Mesodermal cell (in vitro differentiated cells): ENCODE measurements around the gene LRSAM1.

Experiments used
- H3K27ac ChIP-seq: 2 replicates; pipeline ENCODE4 v1.7.0; 2013; ENCODE audit warnings: mild to moderate bottlenecking, low read depth, low read length, moderate library complexity; ENCODE audit not compliant: severe bottlenecking
- H3K36me3 ChIP-seq: 2 replicates; pipeline ENCODE4 v1.7.1; 2013; ENCODE audit warnings: mild to moderate bottlenecking, low read length, moderate library complexity; ENCODE audit not compliant: control insufficient read depth, insufficient read depth
- H3K4me1 ChIP-seq: one replicate; pipeline ENCODE4 v1.7.1; 2013; ENCODE audit warnings: mild to moderate bottlenecking, low read length; ENCODE audit not compliant: insufficient read depth, control insufficient read depth, poor library complexity, severe bottlenecking
- H3K4me3 ChIP-seq: 2 replicates; pipeline ENCODE4 v1.7.0; 2013; ENCODE audit warnings: low read length, control low read depth, mild to moderate bottlenecking; ENCODE audit not compliant: insufficient read depth, poor library complexity, severe bottlenecking; ENCODE audit errors: extremely low read depth
- H3K9me3 ChIP-seq: 2 replicates; pipeline ENCODE4 v1.7.1; 2013; ENCODE audit warnings: mild to moderate bottlenecking, low read length, moderate library complexity; ENCODE audit not compliant: control insufficient read depth
- WGBS, 2 experiments: methylation state at CpG; one replicate each; pipeline ENCODE4 v1.1.5; 2013; ENCODE audit warnings: missing lambda C conversion rate in 2 of 2; ENCODE audit not compliant: insufficient coverage in 2 of 2; 5-methylcytosine and 5-hydroxymethylcytosine counted together

LRSAM1 gene

GRCh38 chr9:127527560-127528268 is 76.4 kb downstream of the LRSAM1 start:
- H3K36me3 ChIP-seq = peaks cover 91% of the 10 kb centered on the region
- H3K27ac ChIP-seq = no peak overlapping the region
- peaks cover 22% of the 10 kb centered on the region for H3K9me3 ChIP-seq
- H3K4me1 ChIP-seq = peaks cover 30% of the 10 kb centered on the region
- 93 to 96% methylated on average over 8 to 14 of the region's 17 CpGs for WGBS, 2 experiments
- H3K4me3 ChIP-seq = no peak overlapping the region

- H3K36me3 ChIP-seq = peaks cover 83% of the 10 kb centered on the region
- H3K27ac ChIP-seq = peak overlapping the region; percentile 59
- H3K4me1 ChIP-seq = peaks cover 27% of the 10 kb centered on the region
- peaks cover 17% of the 10 kb centered on the region for H3K9me3 ChIP-seq
- H3K4me3 ChIP-seq = no peak overlapping the region
- 71 to 80% methylated on average over 12 of the region's 15 CpGs for WGBS, 2 experiments
Observed at GRCh38 chr9:127528422-127529251, 77.3 kb downstream of the LRSAM1 start.

DNA sequence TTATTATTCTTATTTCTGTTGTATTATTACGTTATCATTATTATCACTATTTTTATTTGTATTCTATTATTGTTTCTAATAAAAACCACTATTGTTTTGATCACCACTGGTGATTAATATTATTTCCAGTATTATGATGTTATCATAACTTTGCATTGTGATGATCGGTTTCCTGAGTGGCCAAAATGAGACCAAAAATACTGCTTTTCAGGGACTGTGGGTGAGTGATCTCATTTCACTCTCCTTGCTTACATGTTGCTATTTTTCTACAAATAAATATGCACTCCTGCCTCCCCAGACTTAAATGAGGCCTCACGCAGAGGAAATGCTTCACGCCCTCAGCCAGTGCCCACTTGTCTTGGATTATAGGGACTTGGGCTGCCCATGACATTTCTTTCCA is 78.4 kb downstream of the LRSAM1 start:
- H3K4me1 ChIP-seq = peaks cover 17% of the 10 kb centered on the region
- peaks cover 83% of the 10 kb centered on the region for H3K36me3 ChIP-seq
- H3K4me3 ChIP-seq = no peak overlapping the region
- 90 to 92% methylated on average over 2 of the region's 4 CpGs for WGBS, 2 experiments
- no peak overlapping the region for H3K27ac ChIP-seq
- H3K9me3 ChIP-seq = peaks cover 16% of the 10 kb centered on the region

GRCh38 chr9:127530206-127530941 is 79.1 kb downstream of the LRSAM1 start:
- H3K9me3 ChIP-seq = peaks cover 14% of the 10 kb centered on the region
- WGBS, 2 experiments = 89% methylated on average over 12 to 13 of the region's 14 CpGs
- H3K36me3 ChIP-seq = peaks cover 83% of the 10 kb centered on the region
- no peak overlapping the region for H3K27ac ChIP-seq
- H3K4me3 ChIP-seq = no peak overlapping the region
- peaks cover 10% of the 10 kb centered on the region for H3K4me1 ChIP-seq

- Histone ChIP-seq H3K4me1 (peaks cover 9% of the 10 kb centered on the region), H3K4me3 (no peak overlapping the region), H3K36me3 (peaks cover 81% of the 10 kb centered on the region), H3K27ac (no peak overlapping the region), H3K9me3 (peaks cover 5% of the 10 kb centered on the region)
- 79 to 85% methylated on average over 11 to 13 of the region's 13 CpGs for WGBS, 2 experiments
Observed at GRCh38 chr9:127531676-127532075, 80.4 kb downstream of the LRSAM1 start.

DNA sequence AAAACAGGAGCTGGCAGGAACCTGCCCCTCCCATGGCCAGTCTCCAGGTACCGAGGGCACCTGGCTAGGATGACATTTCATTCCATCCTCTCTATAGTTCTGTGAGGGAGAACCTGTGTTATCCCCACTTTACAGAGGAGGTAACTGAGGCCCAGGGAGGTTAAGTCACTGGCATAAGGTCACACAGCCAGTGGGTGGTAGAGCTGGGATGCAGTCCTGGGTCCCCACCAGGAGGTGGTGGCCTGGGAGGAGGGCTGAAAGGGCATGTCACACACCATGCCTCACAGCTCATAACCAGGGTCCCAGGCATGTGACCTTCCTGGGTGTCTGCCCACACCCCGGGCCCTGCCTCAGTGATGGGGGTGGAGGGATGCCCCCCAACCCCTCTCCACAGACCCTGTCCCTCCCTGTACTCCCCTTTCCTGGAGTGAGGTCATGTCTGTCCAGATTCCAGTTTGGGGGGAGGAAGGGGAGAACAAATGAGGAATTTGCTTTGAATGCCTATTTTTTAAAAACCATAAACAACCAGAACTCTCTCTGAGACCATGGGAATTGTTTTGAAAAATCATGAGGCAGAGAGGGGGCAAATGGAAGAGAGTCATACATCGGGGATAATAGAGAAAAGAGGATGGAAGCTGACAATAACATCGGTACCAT is 83.1 kb downstream of the LRSAM1 start:
- peaks cover 65% of the 10 kb centered on the region for H3K36me3 ChIP-seq
- H3K4me1 ChIP-seq = peaks cover 28% of the 10 kb centered on the region
- H3K4me3 ChIP-seq = no peak overlapping the region
- H3K27ac ChIP-seq = no peak overlapping the region
- H3K9me3 ChIP-seq = no peaks in the 10 kb centered on the region
- 94 to 96% methylated on average over 2 to 3 of the region's 4 CpGs for WGBS, 2 experiments

DNA sequence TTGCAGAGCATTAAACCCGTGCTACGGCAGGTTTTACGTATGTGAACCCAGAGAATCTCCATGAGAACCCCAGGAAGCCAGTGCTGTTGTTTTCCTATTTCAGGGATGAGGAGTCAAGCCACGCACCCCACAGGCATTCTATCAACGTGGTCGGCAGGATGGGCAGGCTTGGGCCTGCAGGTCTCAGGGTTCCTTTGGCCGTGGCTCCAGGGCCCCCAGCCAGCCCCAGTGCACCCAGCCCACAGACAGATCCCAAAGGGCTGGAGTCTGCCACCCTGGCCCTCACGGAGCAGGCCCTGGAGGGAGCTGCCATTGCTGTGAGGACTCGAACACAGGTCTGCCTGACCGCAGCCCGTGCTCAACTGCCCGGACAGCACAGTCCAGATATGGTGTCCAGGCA is 83.6 kb downstream of the LRSAM1 start:
- Histone ChIP-seq H3K9me3 (no peaks in the 10 kb centered on the region), H3K27ac (peak overlapping the region; percentile 29), H3K4me1 (peaks cover 33% of the 10 kb centered on the region), H3K4me3 (no peak overlapping the region), H3K36me3 (peaks cover 61% of the 10 kb centered on the region)
- 64 to 73% methylated on average over 11 to 12 of the region's 12 CpGs for WGBS, 2 experiments

GRCh38 chr9:127535396-127535795 is 84.1 kb downstream of the LRSAM1 start:
- 90 to 93% methylated on average over 6 of the region's 6 CpGs for WGBS, 2 experiments
- peaks cover 37% of the 10 kb centered on the region for H3K4me1 ChIP-seq
- H3K36me3 ChIP-seq = peaks cover 57% of the 10 kb centered on the region
- no peaks in the 10 kb centered on the region for H3K9me3 ChIP-seq
- H3K27ac ChIP-seq = peak overlapping the region; percentile 29
- no peak overlapping the region for H3K4me3 ChIP-seq

- H3K27ac ChIP-seq = no peak overlapping the region
- 87 to 88% methylated on average over 13 to 14 of the region's 14 CpGs for WGBS, 2 experiments
Observed at GRCh38 chr9:127535834-127536233, 84.5 kb downstream of the LRSAM1 start.

GRCh38 chr9:127536499-127536898 is 85.2 kb downstream of the LRSAM1 start:
- no peak overlapping the region for H3K27ac ChIP-seq
- H3K4me1 ChIP-seq = peaks cover 38% of the 10 kb centered on the region
- H3K9me3 ChIP-seq = no peaks in the 10 kb centered on the region
- H3K4me3 ChIP-seq = no peak overlapping the region
- WGBS, 2 experiments = 90 to 91% methylated on average over 7 of the region's 8 CpGs
- H3K36me3 ChIP-seq = peaks cover 53% of the 10 kb centered on the region

More at GRCh38 chr9:127535834-127536233, 84.5 kb downstream of the LRSAM1 start:
- no peak overlapping the region for H3K4me3 ChIP-seq
- H3K4me1 ChIP-seq = peaks cover 38% of the 10 kb centered on the region
- no peaks in the 10 kb centered on the region for H3K9me3 ChIP-seq
- H3K36me3 ChIP-seq = peaks cover 55% of the 10 kb centered on the region
